ENCODE results near the gene ANKRD12. TPM values are rescaled to one million over a fixed set of nuclear protein-coding genes. Genes with fewer than 3 reads are reported as not detected.

Gene ANKRD12
- total RNA-seq, 1 donor from 2014 or later, result 47.6 TPM

GRCh38 chr18:9333441-9334328, 197.1 kb downstream of the ANKRD12 start:
- H3K9me3 Mint-ChIP-seq, result peaks cover 9% of the 10 kb centered on the region
- TF ChIP-seq CTCF (IDR thresholded peaks at IDR 0.05; ENCODE audit: unreplicated experiment), result no peak
- H3K36me3 Mint-ChIP-seq, result peaks cover 9% of the 10 kb centered on the region
- peaks cover 11% of the 10 kb centered on the region for H3K4me1 Mint-ChIP-seq
- no peak for DNase-seq (ENCODE audit: low spot score in 2 of 2, unreplicated experiment in 2 of 2)
- H3K4me3 Mint-ChIP-seq, result peak overlapping the region; percentile 86
- H3K27me3 Mint-ChIP-seq (ENCODE audit: low read depth), result no peaks in the 10 kb centered on the region
- peak overlapping the region; percentile 94 for H3K27ac Mint-ChIP-seq

- DNase-seq (ENCODE audit: low spot score in 2 of 2, unreplicated experiment in 2 of 2), result peak; percentile 95 to 96
- peak within 1 kb of the TSS; percentile 94 for H3K27ac Mint-ChIP-seq
- peaks cover 11% of the 10 kb centered on the region for H3K4me1 Mint-ChIP-seq
- H3K27me3 Mint-ChIP-seq (ENCODE audit: low read depth), result no peaks in the 10 kb centered on the region
- H3K4me3 Mint-ChIP-seq, result peak within 1 kb of the TSS; percentile 86
- H3K36me3 Mint-ChIP-seq, result peaks cover 10% of the 10 kb centered on the region
- peak; percentile 44 for TF ChIP-seq CTCF (IDR thresholded peaks at IDR 0.05; ENCODE audit: unreplicated experiment)
- H3K9me3 Mint-ChIP-seq, result peaks cover 2% of the 10 kb centered on the region
Measured at GRCh38 chr18:9334329-9334972, 197.9 kb downstream of the ANKRD12 start, which contains the start of gene TWSG1. Gene TWSG1 (plus strand): TSS chr18:9334773. CDS start chr18:9337230, 2,457 bp downstream.

- Mint-ChIP-seq H3K4me3 (peak overlapping the region; percentile 85), H3K9me3 (no peaks in the 10 kb centered on the region), H3K4me1 (peaks cover 11% of the 10 kb centered on the region), H3K27me3 (ENCODE audit: low read depth) (no peaks in the 10 kb centered on the region), H3K36me3 (peaks cover 10% of the 10 kb centered on the region), H3K27ac (peak overlapping the region; percentile 78)
- DNase-seq (ENCODE audit: low spot score in 2 of 2, unreplicated experiment in 2 of 2), result peak in 1 of 2 experiments; percentile 39
- TF ChIP-seq CTCF (IDR thresholded peaks at IDR 0.05; ENCODE audit: unreplicated experiment), result peak; percentile 16
Measured at GRCh38 chr18:9334973-9335696, 198.6 kb downstream of the ANKRD12 start.

Other genes starting within 250 kb of the ANKRD12 start
- gene NDUFV2, start 34.1 kb upstream of the ANKRD12 start, total RNA-seq, result 99.9 to 114 TPM (median 106 TPM) in 3 replicates
- gene TWSG1, start 198.0 kb downstream of the ANKRD12 start, total RNA-seq, result 57.2 to 60.2 TPM (median 59.8 TPM) in 3 replicates